Colonic mucosa (tissue), 4 donors: ENCODE measurements around the gene ITPKB. TPM values are rescaled to one million over a fixed set of nuclear protein-coding genes. Genes with fewer than 3 reads are reported as not detected.
A peak's percentile ranks its signal among the peaks of the same experiment; 100 is the strongest.

Experiments
- DNase-seq: peaks from one replicate; pipeline ENCODE4 v3.0.0-alpha.2; 2020
- H3K27ac ChIP-seq: fragments of 200-600 bp; one replicate; pipeline ENCODE4 v1.8.0; 2021
- H3K27me3 ChIP-seq: fragments of 200-600 bp; one replicate; pipeline ENCODE4 v1.8.0; 2021
- H3K36me3 ChIP-seq: fragments of 200-600 bp; one replicate; pipeline ENCODE4 v1.8.0; 2021
- H3K4me1 ChIP-seq: fragments of 200-600 bp; one replicate; pipeline ENCODE4 v1.8.0; 2021; ENCODE audit warnings: mild to moderate bottlenecking
- H3K4me3 ChIP-seq: fragments of 200-600 bp; one replicate; pipeline ENCODE4 v1.8.0; 2021
- H3K9ac ChIP-seq, 2 donors: one replicate each; pipeline ENCODE4 v1.7.0; 2013; ENCODE audit warnings: control low read depth in 2 of 2, low read depth in 2 of 2, low read length in 2 of 2
- H3K9me3 ChIP-seq: fragments of 200-600 bp; one replicate; pipeline ENCODE4 v1.8.0; 2021
- CTCF ChIP-seq: fragments of 200-600 bp; IDR thresholded peaks from one replicate; pipeline ENCODE4 v1.8.0; 2022; ENCODE audit warnings: antibody characterized with exemption, mild to moderate bottlenecking
- intact Hi-C: fragments of 100-400 bp; cut with DNase I; formaldehyde crosslinking; loops from one replicate; pipeline ENCODE4 v1.14.1; 2022
- total RNA-seq, 2 donors: library from RNA; stranded (reverse); fragmentation: NEBNext Ultra II Directional in 1 of 2; extraction: Animal tissue kit (Norgen Biotek cat#: 25700) in 1 of 2; gene quantifications; one replicate each; pipeline ENCODE4 v1.2.1, GENCODE V29; 2021
- donor health status: healthy.
- donor health status: DM: no; HTN: no; CAD: no.
- donor health status: DM: no; HTN: no; CAD: no.

The ITPKB gene
- total RNA-seq, 2 donors from 2014 or later, result 11.6 to 16.9 TPM

GRCh38 chr1:226736908-226737818, 1.9 kb downstream of the ITPKB start:
- H3K4me1 ChIP-seq, result no peaks in the 10 kb centered on the region
- H3K9ac ChIP-seq, result peak overlapping the region; percentile 88 to 90
- intact Hi-C loops, result loop anchor here (10.0 kb wide), 2 partner anchors 88 to 102 kb away; no protein-coding TSS in a partner anchor

GRCh38 chr1:226736001-226736907, 2.8 kb downstream of the ITPKB start:
- Histone ChIP-seq H3K9me3 (no peaks in the 10 kb centered on the region), H3K4me1 (no peaks in the 10 kb centered on the region), H3K4me3 (peak overlapping the region; percentile 77), H3K36me3 (no peaks in the 10 kb centered on the region), H3K9ac (peak overlapping the region; percentile 19 to 26), H3K27me3 (no peaks in the 10 kb centered on the region), H3K27ac (peak overlapping the region; percentile 30)
- TF ChIP-seq CTCF, result no peak
- no peak for DNase-seq
- intact Hi-C loops, result loop anchor here (10.0 kb wide), 2 partner anchors 89 to 101 kb away; no protein-coding TSS in a partner anchor

More at GRCh38 chr1:226736908-226737818, 1.9 kb downstream of the ITPKB start:
- Histone ChIP-seq H3K36me3 (no peaks in the 10 kb centered on the region), H3K4me3 (peak overlapping the region; percentile 77), H3K27ac (peak overlapping the region; percentile 79), H3K27me3 (no peaks in the 10 kb centered on the region), H3K9me3 (no peaks in the 10 kb centered on the region)
- DNase-seq, result peak; percentile 43
- no peak for TF ChIP-seq CTCF

- intact Hi-C loops, result loop anchor here (10.0 kb wide), 2 partner anchors 89 to 101 kb away; no protein-coding TSS in a partner anchor
- no peak overlapping the region for H3K27ac ChIP-seq
- no peaks in the 10 kb centered on the region for H3K36me3 ChIP-seq
- H3K9ac ChIP-seq, result peak overlapping the region; percentile 12 to 19
- no peaks in the 10 kb centered on the region for H3K27me3 ChIP-seq
- DNase-seq, result no peak
- no peaks in the 10 kb centered on the region for H3K9me3 ChIP-seq
- peak overlapping the region; percentile 77 for H3K4me3 ChIP-seq
- no peaks in the 10 kb centered on the region for H3K4me1 ChIP-seq
- no peak for TF ChIP-seq CTCF
These were observed 3.5 kb downstream of the ITPKB start for GRCh38 chr1:226735576-226735975.

GRCh38 chr1:226734611-226735153, 4.4 kb downstream of the ITPKB start:
- Histone ChIP-seq H3K36me3 (no peaks in the 10 kb centered on the region), H3K4me1 (no peaks in the 10 kb centered on the region), H3K4me3 (peak overlapping the region; percentile 6), H3K9ac (no peak overlapping the region), H3K9me3 (no peaks in the 10 kb centered on the region), H3K27ac (no peak overlapping the region), H3K27me3 (no peaks in the 10 kb centered on the region)
- intact Hi-C loops, result loop anchor here (10.0 kb wide), 2 partner anchors 90 to 100 kb away; no protein-coding TSS in a partner anchor
- no peak for DNase-seq
- no peak for TF ChIP-seq CTCF

- Histone ChIP-seq H3K27ac (no peak overlapping the region), H3K4me3 (no peak overlapping the region), H3K9ac (peak overlapping the region; percentile 3 to 12), H3K9me3 (no peaks in the 10 kb centered on the region), H3K4me1 (no peaks in the 10 kb centered on the region), H3K36me3 (no peaks in the 10 kb centered on the region), H3K27me3 (no peaks in the 10 kb centered on the region)
- TF ChIP-seq CTCF, result no peak
- no peak for DNase-seq
- intact Hi-C loops, result loop anchor here (10.0 kb wide), 2 partner anchors 91 to 99 kb away; no protein-coding TSS in a partner anchor
These were observed 5.2 kb downstream of the ITPKB start for GRCh38 chr1:226733876-226734275.
